ENCODE results near the gene ZFHX3.

ZFHX3 gene

GRCh38 chr16:72946474-72947194 lies 101.3 kb downstream of the ZFHX3 start:
- DNase-seq (ENCODE audit: extremely low spot score), result no peak
- ChIA-PET CTCF (no interaction called here), POLR2A (no interaction called here)
- TF ChIP-seq LEF1 (IDR thresholded peaks at IDR 0.05; ENCODE audit: borderline replicate concordance), result no peak

- ChIA-PET CTCF (interaction anchor here (0.5 kb wide), 1 partner anchor 227 kb away, joined by 3 read pairs; no protein-coding TSS in a partner anchor), POLR2A (no interaction called here)
- no peak for TF ChIP-seq TARDBP (IDR thresholded peaks at IDR 0.05)
- TF ChIP-seq CTBP1 (IDR thresholded peaks at IDR 0.05; ENCODE audit: borderline replicate concordance), result no peak
- no peak for TF ChIP-seq SUZ12 (IDR thresholded peaks at IDR 0.05)
- TF ChIP-seq HDGF (IDR thresholded peaks at IDR 0.05; ENCODE audit: borderline replicate concordance), result no peak
- TF ChIP-seq FOXM1 (IDR thresholded peaks at IDR 0.05; ENCODE audit: borderline replicate concordance), result no peak
- no peak for DNase-seq (ENCODE audit: extremely low spot score)
Measured at GRCh38 chr16:72946063-72946462, 101.9 kb downstream of the ZFHX3 start.

GRCh38 chr16:72945611-72946010 lies 102.3 kb downstream of the ZFHX3 start:
- TF ChIP-seq SUZ12 (IDR thresholded peaks at IDR 0.05) (no peak), FOXA1 (IDR thresholded peaks at IDR 0.05) (no peak), FOXK2 (IDR thresholded peaks at IDR 0.05) (no peak), NFRKB (IDR thresholded peaks at IDR 0.05) (no peak), FOXM1 (IDR thresholded peaks at IDR 0.05; ENCODE audit: borderline replicate concordance) (no peak), PKNOX1 (IDR thresholded peaks at IDR 0.05) (no peak), TARDBP (IDR thresholded peaks at IDR 0.05) (no peak), SP1 (IDR thresholded peaks at IDR 0.05) (no peak), ARNT (IDR thresholded peaks at IDR 0.05) (no peak), ZNF384 (IDR thresholded peaks at IDR 0.05) (no peak), LEF1 (IDR thresholded peaks at IDR 0.05; ENCODE audit: borderline replicate concordance) (no peak), CTBP1 (IDR thresholded peaks at IDR 0.05; ENCODE audit: borderline replicate concordance) (no peak), ELF4 (IDR thresholded peaks at IDR 0.05) (no peak), L3MBTL2 (conservative IDR thresholded peaks at IDR 0.05) (no peak)
- no peak for DNase-seq (ENCODE audit: extremely low spot score)
- ChIA-PET CTCF (interaction anchor here (0.5 to 1.4 kb wide), 2 partner anchors 9 to 227 kb away, joined by 3 to 6 read pairs; no protein-coding TSS in a partner anchor), POLR2A (no interaction called here)

GRCh38 chr16:72944757-72945485 lies 103.0 kb downstream of the ZFHX3 start:
- CTCF ChIA-PET, result interaction anchor here (1.4 kb wide), 1 partner anchor 9 kb away, joined by 6 read pairs; no protein-coding TSS in a partner anchor
- TF ChIP-seq NFRKB (IDR thresholded peaks at IDR 0.05), result no peak
- no peak for TF ChIP-seq FOXM1 (IDR thresholded peaks at IDR 0.05; ENCODE audit: borderline replicate concordance)
- no peak for TF ChIP-seq L3MBTL2 (conservative IDR thresholded peaks at IDR 0.05)
- TF ChIP-seq ZNF384 (IDR thresholded peaks at IDR 0.05), result no peak
- TF ChIP-seq ARNT (IDR thresholded peaks at IDR 0.05), result no peak
- no peak for TF ChIP-seq TARDBP (IDR thresholded peaks at IDR 0.05)
- no peak for TF ChIP-seq PKNOX1 (IDR thresholded peaks at IDR 0.05)
- no peak for TF ChIP-seq CTBP1 (IDR thresholded peaks at IDR 0.05; ENCODE audit: borderline replicate concordance)
- TF ChIP-seq BHLHE40 (IDR thresholded peaks at IDR 0.05; ENCODE audit: borderline replicate concordance), result no peak
- TF ChIP-seq SP1 (IDR thresholded peaks at IDR 0.05), result no peak
- no peak for TF ChIP-seq FOXA1 (IDR thresholded peaks at IDR 0.05)
- POLR2A ChIA-PET, result no interaction called here

GRCh38 chr16:72942021-72942420 lies 105.9 kb downstream of the ZFHX3 start:
- ChIA-PET POLR2A (no interaction called here), CTCF (no interaction called here)
- DNase-seq (ENCODE audit: extremely low spot score), result no peak
- TF ChIP-seq L3MBTL2 (conservative IDR thresholded peaks at IDR 0.05), result no peak
- TF ChIP-seq ARNT (IDR thresholded peaks at IDR 0.05), result no peak
- no peak for TF ChIP-seq FOXM1 (IDR thresholded peaks at IDR 0.05; ENCODE audit: borderline replicate concordance)
- TF ChIP-seq ELF4 (IDR thresholded peaks at IDR 0.05), result no peak
- TF ChIP-seq CTBP1 (IDR thresholded peaks at IDR 0.05; ENCODE audit: borderline replicate concordance), result no peak
- TF ChIP-seq FOXA1 (IDR thresholded peaks at IDR 0.05), result no peak
- TF ChIP-seq SP1 (IDR thresholded peaks at IDR 0.05), result no peak

More at GRCh38 chr16:72944757-72945485, 103.0 kb downstream of the ZFHX3 start:
- no peak for DNase-seq (ENCODE audit: extremely low spot score)

- TF ChIP-seq BHLHE40 (IDR thresholded peaks at IDR 0.05; ENCODE audit: borderline replicate concordance), result no peak
- no peak for TF ChIP-seq FOXM1 (IDR thresholded peaks at IDR 0.05; ENCODE audit: borderline replicate concordance)
- no peak for TF ChIP-seq TARDBP (IDR thresholded peaks at IDR 0.05)
- no peak for TF ChIP-seq SUZ12 (IDR thresholded peaks at IDR 0.05)
- TF ChIP-seq SP1 (IDR thresholded peaks at IDR 0.05), result no peak
- no peak for TF ChIP-seq ELF4 (IDR thresholded peaks at IDR 0.05)
- TF ChIP-seq LEF1 (IDR thresholded peaks at IDR 0.05; ENCODE audit: borderline replicate concordance), result no peak
- no peak for TF ChIP-seq CTBP1 (IDR thresholded peaks at IDR 0.05; ENCODE audit: borderline replicate concordance)
- no peak for TF ChIP-seq NFRKB (IDR thresholded peaks at IDR 0.05)
- TF ChIP-seq L3MBTL2 (conservative IDR thresholded peaks at IDR 0.05), result no peak
- no peak for DNase-seq (ENCODE audit: extremely low spot score)
- POLR2A ChIA-PET, result no interaction called here
- CTCF ChIA-PET, result no interaction called here
Measured at GRCh38 chr16:72940886-72941285, 107.0 kb downstream of the ZFHX3 start.

GRCh38 chr16:72939247-72939646 lies 108.7 kb downstream of the ZFHX3 start:
- CTCF ChIA-PET, result interaction anchor here (0.6 to 1.1 kb wide), 3 partner anchors 8 to 191 kb away, joined by 3 to 6 read pairs (median 4); no protein-coding TSS in a partner anchor
- POLR2A ChIA-PET, result no interaction called here
- TF ChIP-seq ARNT (IDR thresholded peaks at IDR 0.05) (no peak), ZNF384 (IDR thresholded peaks at IDR 0.05) (no peak), CTBP1 (IDR thresholded peaks at IDR 0.05; ENCODE audit: borderline replicate concordance) (no peak), PKNOX1 (IDR thresholded peaks at IDR 0.05) (no peak), L3MBTL2 (conservative IDR thresholded peaks at IDR 0.05) (no peak), SUZ12 (IDR thresholded peaks at IDR 0.05) (no peak), TARDBP (IDR thresholded peaks at IDR 0.05) (no peak), FOXM1 (IDR thresholded peaks at IDR 0.05; ENCODE audit: borderline replicate concordance) (no peak), LEF1 (IDR thresholded peaks at IDR 0.05; ENCODE audit: borderline replicate concordance) (no peak), FOXK2 (IDR thresholded peaks at IDR 0.05) (no peak), FOXA1 (IDR thresholded peaks at IDR 0.05) (no peak), HDGF (IDR thresholded peaks at IDR 0.05; ENCODE audit: borderline replicate concordance) (no peak), SP1 (IDR thresholded peaks at IDR 0.05) (no peak), ELF4 (IDR thresholded peaks at IDR 0.05) (no peak)
- DNase-seq (ENCODE audit: extremely low spot score), result no peak
